ENCODE measurements around the gene RAB7B.

GRCh38 chr1:205951746-205952145 lies 51.4 kb downstream of the RAB7B start:
- TF ChIP-seq, protein P1, sequence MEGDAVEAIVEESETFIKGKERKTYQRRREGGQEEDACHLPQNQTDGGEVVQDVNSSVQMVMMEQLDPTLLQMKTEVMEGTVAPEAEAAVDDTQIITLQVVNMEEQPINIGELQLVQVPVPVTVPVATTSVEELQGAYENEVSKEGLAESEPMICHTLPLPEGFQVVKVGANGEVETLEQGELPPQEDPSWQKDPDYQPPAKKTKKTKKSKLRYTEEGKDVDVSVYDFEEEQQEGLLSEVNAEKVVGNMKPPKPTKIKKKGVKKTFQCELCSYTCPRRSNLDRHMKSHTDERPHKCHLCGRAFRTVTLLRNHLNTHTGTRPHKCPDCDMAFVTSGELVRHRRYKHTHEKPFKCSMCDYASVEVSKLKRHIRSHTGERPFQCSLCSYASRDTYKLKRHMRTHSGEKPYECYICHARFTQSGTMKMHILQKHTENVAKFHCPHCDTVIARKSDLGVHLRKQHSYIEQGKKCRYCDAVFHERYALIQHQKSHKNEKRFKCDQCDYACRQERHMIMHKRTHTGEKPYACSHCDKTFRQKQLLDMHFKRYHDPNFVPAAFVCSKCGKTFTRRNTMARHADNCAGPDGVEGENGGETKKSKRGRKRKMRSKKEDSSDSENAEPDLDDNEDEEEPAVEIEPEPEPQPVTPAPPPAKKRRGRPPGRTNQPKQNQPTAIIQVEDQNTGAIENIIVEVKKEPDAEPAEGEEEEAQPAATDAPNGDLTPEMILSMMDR (IDR thresholded peaks at IDR 0.05 in 4 of 5, conservative IDR thresholded peaks at IDR 0.05 in 1 of 5), result no peak
- TF ChIP-seq POLR2A (IDR thresholded peaks at IDR 0.05), result no peak
